ENCODE results near the gene KLC1. TPM values are rescaled to one million over a fixed set of nuclear protein-coding genes. Genes with fewer than 3 reads are reported as not detected.

The KLC1 gene
- total RNA-seq, 1 experiment from 2014 or later: 163 TPM

DNA sequence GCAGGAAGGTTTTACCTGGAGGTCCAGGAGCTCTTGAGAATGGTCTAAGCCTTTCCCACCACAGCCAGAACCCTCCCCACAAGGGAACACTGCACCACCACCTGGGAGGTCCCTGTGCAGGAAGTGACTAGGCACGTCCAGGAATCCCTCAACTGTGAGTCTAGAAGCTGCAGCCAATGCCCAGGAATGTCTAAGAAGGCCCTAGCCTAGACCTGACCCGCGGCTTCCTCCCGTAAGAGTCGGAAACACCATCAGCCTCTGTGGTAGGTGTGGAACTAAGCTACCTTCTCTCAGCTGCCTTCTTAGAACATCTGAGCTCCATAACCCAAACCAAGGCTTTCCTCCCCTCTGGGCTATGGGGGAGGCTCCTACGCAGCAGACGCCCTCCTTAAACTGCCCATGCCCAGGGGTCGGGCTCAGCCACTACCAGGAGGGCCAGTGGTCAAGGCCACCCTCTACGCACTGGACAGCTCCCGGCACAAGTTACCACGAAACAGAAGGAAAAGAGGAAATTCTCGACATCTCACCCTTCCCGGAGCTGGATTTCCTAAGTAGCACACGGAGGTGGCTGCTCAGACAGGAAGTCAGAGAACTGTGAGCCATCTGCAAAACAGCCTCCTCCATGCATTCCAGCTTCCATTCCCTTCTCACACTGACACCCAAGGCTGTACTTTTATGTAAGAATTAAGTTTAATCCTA lies 112.1 kb downstream of the KLC1 start:
- H3K27ac ChIP-seq (ENCODE audit: low read depth, low read length, poor library complexity, severe bottlenecking): no peak overlapping the region
- CTCF ChIA-PET: no interaction called here
- BruUV-seq (replicated peaks): no TSS peak

DNA sequence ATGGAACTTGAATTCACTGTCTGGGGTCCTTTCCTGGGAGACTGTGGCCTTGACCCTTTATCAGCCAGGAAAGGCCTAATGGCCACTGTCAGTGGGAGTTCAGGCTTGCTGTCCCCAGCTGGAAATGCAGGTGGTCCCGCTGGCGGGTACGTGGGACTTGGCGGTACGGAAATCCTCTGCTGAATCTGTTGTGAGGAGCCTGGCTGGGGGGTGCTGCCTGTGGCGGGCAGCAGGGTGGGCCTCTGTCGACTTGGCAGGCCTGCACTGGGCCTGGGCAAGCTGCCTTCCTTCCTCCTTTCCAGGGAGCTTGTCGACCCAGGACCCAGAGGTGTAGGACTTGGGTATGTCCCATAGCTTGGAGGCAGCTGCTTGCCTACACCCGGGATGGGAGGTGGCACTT lies 112.9 kb downstream of the KLC1 start:
- DNase-seq (ENCODE audit: low spot score): no peak
- POLR2A ChIA-PET (ENCODE audit: low non-redundant PET): no interaction called here
- CTCF ChIA-PET: no interaction called here
- Histone ChIP-seq H3K27ac (ENCODE audit: low read depth, low read length, poor library complexity, severe bottlenecking) (peak overlapping the region; percentile 10), H3K27me3 (replicated peaks; ENCODE audit: insufficient read depth, low read depth, low read length, poor library complexity) (no peaks in the 10 kb centered on the region), H3K4me1 (ENCODE audit: insufficient read depth, low read length, poor library complexity, severe bottlenecking) (no peaks in the 10 kb centered on the region), H3K36me3 (ENCODE audit: insufficient read depth, low read length, poor library complexity, severe bottlenecking) (no peaks in the 10 kb centered on the region), H3K9me3 (ENCODE audit: low read depth, low read length, poor library complexity, severe bottlenecking) (no peaks in the 10 kb centered on the region), H3K4me3 (ENCODE audit: low read depth, low read length, poor library complexity, severe bottlenecking) (no peak overlapping the region)
- TF ChIP-seq EZH2 (IDR thresholded peaks at IDR 0.05; ENCODE audit: borderline replicate concordance, low read depth, low read length, poor library complexity, severe bottlenecking) (no peak), CTCF (conservative IDR thresholded peaks at IDR 0.05; ENCODE audit: low read depth, low read length) (no peak)
- no TSS peak for BruUV-seq (replicated peaks)
- intact Hi-C loops (cut with micrococcal nuclease; ENCODE audit: unreplicated experiment): no loop called here

More for the DNA sequence above, 112.1 kb downstream of the KLC1 start:
- H3K4me1 ChIP-seq (ENCODE audit: insufficient read depth, low read length, poor library complexity, severe bottlenecking): no peaks in the 10 kb centered on the region
- H3K36me3 ChIP-seq (ENCODE audit: insufficient read depth, low read length, poor library complexity, severe bottlenecking): no peaks in the 10 kb centered on the region
- no peak for TF ChIP-seq EZH2 (IDR thresholded peaks at IDR 0.05; ENCODE audit: borderline replicate concordance, low read depth, low read length, poor library complexity, severe bottlenecking)
- no peak for TF ChIP-seq CTCF (conservative IDR thresholded peaks at IDR 0.05; ENCODE audit: low read depth, low read length)
- no peaks in the 10 kb centered on the region for H3K9me3 ChIP-seq (ENCODE audit: low read depth, low read length, poor library complexity, severe bottlenecking)
- POLR2A ChIA-PET (ENCODE audit: low non-redundant PET): no interaction called here
- intact Hi-C loops (cut with micrococcal nuclease; ENCODE audit: unreplicated experiment): no loop called here
- H3K4me3 ChIP-seq (ENCODE audit: low read depth, low read length, poor library complexity, severe bottlenecking): no peak overlapping the region
- no peak for DNase-seq (ENCODE audit: low spot score)
- no peaks in the 10 kb centered on the region for H3K27me3 ChIP-seq (replicated peaks; ENCODE audit: insufficient read depth, low read depth, low read length, poor library complexity)

- DNase-seq (ENCODE audit: low spot score): no peak
- H3K4me1 ChIP-seq (ENCODE audit: insufficient read depth, low read length, poor library complexity, severe bottlenecking): no peaks in the 10 kb centered on the region
- intact Hi-C loops (cut with micrococcal nuclease; ENCODE audit: unreplicated experiment): no loop called here
- no TSS peak for BruUV-seq (replicated peaks)
- no peaks in the 10 kb centered on the region for H3K27me3 ChIP-seq (replicated peaks; ENCODE audit: insufficient read depth, low read depth, low read length, poor library complexity)
- TF ChIP-seq EZH2 (IDR thresholded peaks at IDR 0.05; ENCODE audit: borderline replicate concordance, low read depth, low read length, poor library complexity, severe bottlenecking) (no peak), CTCF (conservative IDR thresholded peaks at IDR 0.05; ENCODE audit: low read depth, low read length) (no peak)
- CTCF ChIA-PET: no interaction called here
- H3K4me3 ChIP-seq (ENCODE audit: low read depth, low read length, poor library complexity, severe bottlenecking): no peak overlapping the region
- H3K36me3 ChIP-seq (ENCODE audit: insufficient read depth, low read length, poor library complexity, severe bottlenecking): no peaks in the 10 kb centered on the region
- POLR2A ChIA-PET (ENCODE audit: low non-redundant PET): no interaction called here
- H3K9me3 ChIP-seq (ENCODE audit: low read depth, low read length, poor library complexity, severe bottlenecking): no peaks in the 10 kb centered on the region
- H3K27ac ChIP-seq (ENCODE audit: low read depth, low read length, poor library complexity, severe bottlenecking): no peak overlapping the region
These were observed 113.7 kb downstream of the KLC1 start for GRCh38 chr14:103742499-103743255.
